Trophoblast cell (in vitro differentiated cells and primary cell): Measurements from ENCODE around the gene PHACTR1.
"Not testable (repeated sequence)": the region's sequence is repeated elsewhere in the genome, so short reads cannot be mapped to it uniquely, and the experiment has no call there.

ENCODE experiments used
- DNase-seq, 2 donors: peaks; one replicate each; pipeline ENCODE4 v3.0.0-alpha.2; 2016
- H2AFZ ChIP-seq: 2 replicates; pipeline ENCODE4 v1.6.1; 2013; ENCODE audit warnings: low read length, moderate library complexity, mild to moderate bottlenecking; ENCODE audit not compliant: insufficient read depth, poor library complexity
- H2AK5ac ChIP-seq: 2 replicates; pipeline ENCODE4 v1.6.1; 2013; ENCODE audit warnings: mild to moderate bottlenecking, low read length
- H2BK120ac ChIP-seq: 2 replicates; pipeline ENCODE4 v1.6.1; 2013; ENCODE audit warnings: low read length, mild to moderate bottlenecking, moderate library complexity; ENCODE audit not compliant: insufficient read depth, poor library complexity
- H2BK12ac ChIP-seq: 2 replicates; pipeline ENCODE4 v1.6.1; 2013; ENCODE audit warnings: mild to moderate bottlenecking, low read length, moderate library complexity
- H2BK5ac ChIP-seq: 2 replicates; pipeline ENCODE4 v1.6.1; 2013; ENCODE audit warnings: low read length, low read depth, moderate library complexity, mild to moderate bottlenecking; ENCODE audit not compliant: poor library complexity
- H3K14ac ChIP-seq: 2 replicates; pipeline ENCODE4 v1.6.1; 2013; ENCODE audit warnings: mild to moderate bottlenecking, low read length
- H3K18ac ChIP-seq: 2 replicates; pipeline ENCODE4 v1.6.1; 2013; ENCODE audit warnings: mild to moderate bottlenecking, low read length
- H3K23ac ChIP-seq: 2 replicates; pipeline ENCODE4 v1.6.1; 2013; ENCODE audit warnings: low read length
- H3K27ac ChIP-seq: 2 replicates; pipeline ENCODE4 v1.5.1; 2013; ENCODE audit warnings: low read depth, mild to moderate bottlenecking, inconsistent platforms, low read length, moderate library complexity
- H3K27me3 ChIP-seq: 2 replicates; pipeline ENCODE4 v1.6.1; 2013; ENCODE audit warnings: inconsistent platforms, mild to moderate bottlenecking, low read length, moderate library complexity; ENCODE audit not compliant: insufficient read depth
- H3K36me3 ChIP-seq, 2 experiments: 1 replicate in 1 of 2; 2 replicates in 1 of 2; pipeline ENCODE4 v1.6.1; 2013; ENCODE audit warnings: low read length in 2 of 2, mild to moderate bottlenecking in 2 of 2, moderate library complexity in 1 of 2; ENCODE audit not compliant: insufficient read depth in 2 of 2, control insufficient read depth in 1 of 2
- H3K4ac ChIP-seq: 2 replicates; pipeline ENCODE4 v1.6.1; 2013; ENCODE audit warnings: low read depth, mild to moderate bottlenecking, low read length, moderate library complexity
- H3K4me1 ChIP-seq, 2 experiments: 1 replicate in 1 of 2; 2 replicates in 1 of 2; pipeline ENCODE4 v1.6.1; 2013; ENCODE audit warnings: low read length in 2 of 2, mild to moderate bottlenecking in 2 of 2, moderate library complexity in 1 of 2; ENCODE audit not compliant: insufficient read depth in 2 of 2, control insufficient read depth in 1 of 2
- H3K4me2 ChIP-seq: 2 replicates; pipeline ENCODE4 v1.6.1; 2013; ENCODE audit warnings: inconsistent platforms, mild to moderate bottlenecking, low read length, moderate library complexity
- H3K4me3 ChIP-seq: 2 replicates; pipeline ENCODE4 v1.5.1; 2013; ENCODE audit warnings: mild to moderate bottlenecking, low read depth, low read length, inconsistent platforms
- H3K79me1 ChIP-seq: one replicate; pipeline ENCODE4 v1.6.1; 2013; ENCODE audit warnings: low read length
- H3K79me2 ChIP-seq: 2 replicates; pipeline ENCODE4 v1.6.1; 2013; ENCODE audit warnings: low read length, mild to moderate bottlenecking; ENCODE audit not compliant: control insufficient read depth, insufficient read depth, poor library complexity
- H3K9ac ChIP-seq: 2 replicates; pipeline ENCODE4 v1.6.1; 2013; ENCODE audit warnings: mild to moderate bottlenecking, low read length
- H3K9me3 ChIP-seq: 2 replicates; pipeline ENCODE4 v1.6.1; 2013; ENCODE audit warnings: low read depth, mild to moderate bottlenecking, control low read depth, inconsistent platforms, low read length; ENCODE audit not compliant: insufficient read depth
- H4K12ac ChIP-seq: 2 replicates; pipeline ENCODE4 v1.6.1; 2013; ENCODE audit warnings: low read depth, mild to moderate bottlenecking, low read length, moderate library complexity
- H4K8ac ChIP-seq: 2 replicates; pipeline ENCODE4 v1.6.1; 2013; ENCODE audit warnings: low read depth, mild to moderate bottlenecking, low read length, moderate library complexity
- H4K91ac ChIP-seq: one replicate; pipeline ENCODE4 v1.6.1; 2013; ENCODE audit warnings: low read depth, mild to moderate bottlenecking, low read length, moderate library complexity
- WGBS: extraction: QIAGEN DNeasy Blood & Tissue Kit; methylation state at CpG from one replicate; pipeline ENCODE4 v1.1.7; 2013; ENCODE audit warnings: missing lambda C conversion rate; ENCODE audit not compliant: insufficient read length, insufficient coverage; ENCODE audit errors: extremely low coverage; 5-methylcytosine and 5-hydroxymethylcytosine counted together

Gene PHACTR1

GRCh38 chr6:12725263-12725662 lies 8.7 kb downstream of the PHACTR1 start:
- Histone ChIP-seq H3K14ac (no peak overlapping the region), H4K91ac (no peak overlapping the region), H3K9me3 (no peaks in the 10 kb centered on the region), H3K9ac (no peak overlapping the region), H3K27ac (no peak overlapping the region), H3K4me2 (no peak overlapping the region), H2BK5ac (no peak overlapping the region), H2BK120ac (no peak overlapping the region), H3K18ac (no peak overlapping the region), H3K4me3 (no peak overlapping the region), H3K79me1 (no peaks in the 10 kb centered on the region), H4K12ac (no peak overlapping the region), H4K8ac (no peak overlapping the region), H3K23ac (no peak overlapping the region), H3K36me3 (no peaks in the 10 kb centered on the region), H2AK5ac (no peak overlapping the region), H3K27me3 (no peaks in the 10 kb centered on the region), H3K4me1 (no peaks in the 10 kb centered on the region), H2AFZ (no peak overlapping the region), H3K4ac (no peak overlapping the region), H3K79me2 (no peaks in the 10 kb centered on the region), H2BK12ac (no peak overlapping the region)
- no peak for DNase-seq
- WGBS = no CpG with 5 or more reads among the region's 2 CpGs

- Histone ChIP-seq H4K8ac (no peak overlapping the region), H3K27ac (no peak overlapping the region), H3K4ac (no peak overlapping the region), H4K12ac (no peak overlapping the region), H3K27me3 (no peaks in the 10 kb centered on the region), H2AK5ac (no peak overlapping the region), H3K79me2 (no peaks in the 10 kb centered on the region), H3K36me3 (no peaks in the 10 kb centered on the region), H4K91ac (no peak overlapping the region), H3K23ac (no peak overlapping the region), H2BK12ac (no peak overlapping the region), H2AFZ (no peak overlapping the region), H3K4me2 (no peak overlapping the region), H3K18ac (no peak overlapping the region), H3K79me1 (no peaks in the 10 kb centered on the region), H3K9me3 (no peaks in the 10 kb centered on the region), H3K14ac (no peak overlapping the region), H3K9ac (no peak overlapping the region), H3K4me3 (no peak overlapping the region), H2BK120ac (no peak overlapping the region), H3K4me1 (no peaks in the 10 kb centered on the region), H2BK5ac (no peak overlapping the region)
- no peak for DNase-seq
- no CpG with 5 or more reads among the region's 4 CpGs for WGBS
Observed at GRCh38 chr6:12729467-12729866, 12.9 kb downstream of the PHACTR1 start.

- H2BK12ac ChIP-seq, H3K36me3 ChIP-seq, H3K79me1 ChIP-seq, H2AK5ac ChIP-seq, H3K4ac ChIP-seq, H3K4me3 ChIP-seq, H2AFZ ChIP-seq, H3K27me3 ChIP-seq, H3K27ac ChIP-seq, H2BK120ac ChIP-seq, H3K4me1 ChIP-seq, H3K79me2 ChIP-seq, H3K4me2 ChIP-seq, H3K23ac ChIP-seq, H3K18ac ChIP-seq, H3K9me3 ChIP-seq, H3K14ac ChIP-seq, DNase-seq, H3K9ac ChIP-seq, H2BK5ac ChIP-seq, H4K12ac ChIP-seq, H4K91ac ChIP-seq, H4K8ac ChIP-seq: not testable (repeated sequence)
- no CpG with 5 or more reads among the region's 2 CpGs for WGBS
Observed at GRCh38 chr6:12730809-12731208, 14.2 kb downstream of the PHACTR1 start.

- no peak overlapping the region for H4K91ac ChIP-seq
- H2BK120ac ChIP-seq = no peak overlapping the region
- no peaks in the 10 kb centered on the region for H3K79me2 ChIP-seq
- no peak overlapping the region for H4K8ac ChIP-seq
- no peak overlapping the region for H4K12ac ChIP-seq
- H3K9ac ChIP-seq = no peak overlapping the region
- H2BK5ac ChIP-seq = no peak overlapping the region
- no peak overlapping the region for H3K4me3 ChIP-seq
- no peak for DNase-seq
- no peak overlapping the region for H3K4me2 ChIP-seq
- WGBS = no CpG with 5 or more reads among the region's 6 CpGs
- no peaks in the 10 kb centered on the region for H3K27me3 ChIP-seq
- H2AK5ac ChIP-seq = no peak overlapping the region
- H3K14ac ChIP-seq = no peak overlapping the region
- H3K9me3 ChIP-seq = no peaks in the 10 kb centered on the region
- no peaks in the 10 kb centered on the region for H3K36me3 ChIP-seq
- no peak overlapping the region for H3K27ac ChIP-seq
- no peak overlapping the region for H3K23ac ChIP-seq
- H2AFZ ChIP-seq = no peak overlapping the region
- H3K4me1 ChIP-seq = no peaks in the 10 kb centered on the region
- H3K79me1 ChIP-seq = no peaks in the 10 kb centered on the region
- no peak overlapping the region for H3K18ac ChIP-seq
- H2BK12ac ChIP-seq = no peak overlapping the region
- H3K4ac ChIP-seq = no peak overlapping the region
Observed at GRCh38 chr6:12733876-12734275, 17.3 kb downstream of the PHACTR1 start.
